ENCODE data around the gene AURKAIP1.

AURKAIP1 gene

DNA sequence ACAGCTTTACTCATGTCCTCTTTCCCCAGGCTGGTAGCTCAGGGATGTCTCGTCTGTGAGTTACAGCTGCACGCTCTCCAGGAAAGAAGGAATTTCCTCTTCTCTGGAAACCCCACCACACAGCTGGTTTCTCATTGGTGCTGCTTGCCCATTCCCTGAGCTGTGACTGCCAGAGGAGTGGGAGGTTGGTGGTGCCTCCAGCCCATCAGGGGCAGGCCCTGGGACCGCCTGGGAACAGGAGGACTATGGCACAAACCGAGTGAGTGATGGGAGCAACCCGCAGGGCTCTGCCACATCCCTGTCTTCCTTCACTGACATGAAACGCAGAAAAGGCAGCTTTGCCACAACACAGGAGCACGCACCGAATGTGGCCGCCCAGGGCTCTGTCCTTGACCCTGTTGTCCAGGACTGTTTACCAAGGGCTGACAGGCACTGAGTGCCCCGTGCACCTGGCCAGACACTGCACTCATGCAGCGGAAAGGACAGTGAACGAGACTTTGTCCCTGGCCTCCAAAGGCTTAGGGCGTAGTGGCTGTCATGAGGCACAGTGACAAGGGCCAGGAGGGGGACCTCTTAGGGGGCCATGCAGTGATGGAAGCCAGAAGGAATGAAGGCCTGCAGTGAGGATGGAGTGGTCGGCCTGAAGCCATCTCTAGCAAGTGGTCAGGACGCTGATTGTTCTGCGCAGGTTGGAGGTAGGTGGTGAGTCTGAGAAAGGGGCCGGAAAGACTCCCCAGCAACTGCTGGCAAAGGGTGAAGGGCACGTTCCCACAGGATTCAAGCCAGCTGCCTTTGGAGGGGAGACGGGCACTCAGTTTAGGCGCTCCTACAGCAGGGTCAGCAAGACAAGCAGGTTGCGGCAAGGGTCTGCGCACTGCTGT, 25.8 kb upstream of the AURKAIP1 start:
- no peaks in the 10 kb centered on the region for H3K27me3 ChIP-seq (replicated peaks; ENCODE audit: control insufficient read depth, insufficient read depth, low read length)
- H3K4me3 ChIP-seq (replicated peaks; ENCODE audit: low read depth, low read length), result peak overlapping the region; percentile 83
- TF ChIP-seq, protein P1, sequence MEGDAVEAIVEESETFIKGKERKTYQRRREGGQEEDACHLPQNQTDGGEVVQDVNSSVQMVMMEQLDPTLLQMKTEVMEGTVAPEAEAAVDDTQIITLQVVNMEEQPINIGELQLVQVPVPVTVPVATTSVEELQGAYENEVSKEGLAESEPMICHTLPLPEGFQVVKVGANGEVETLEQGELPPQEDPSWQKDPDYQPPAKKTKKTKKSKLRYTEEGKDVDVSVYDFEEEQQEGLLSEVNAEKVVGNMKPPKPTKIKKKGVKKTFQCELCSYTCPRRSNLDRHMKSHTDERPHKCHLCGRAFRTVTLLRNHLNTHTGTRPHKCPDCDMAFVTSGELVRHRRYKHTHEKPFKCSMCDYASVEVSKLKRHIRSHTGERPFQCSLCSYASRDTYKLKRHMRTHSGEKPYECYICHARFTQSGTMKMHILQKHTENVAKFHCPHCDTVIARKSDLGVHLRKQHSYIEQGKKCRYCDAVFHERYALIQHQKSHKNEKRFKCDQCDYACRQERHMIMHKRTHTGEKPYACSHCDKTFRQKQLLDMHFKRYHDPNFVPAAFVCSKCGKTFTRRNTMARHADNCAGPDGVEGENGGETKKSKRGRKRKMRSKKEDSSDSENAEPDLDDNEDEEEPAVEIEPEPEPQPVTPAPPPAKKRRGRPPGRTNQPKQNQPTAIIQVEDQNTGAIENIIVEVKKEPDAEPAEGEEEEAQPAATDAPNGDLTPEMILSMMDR (IDR thresholded peaks at IDR 0.05; ENCODE audit: insufficient read depth, low read length, poor library complexity, severe bottlenecking), result no peak
- peaks cover 26% of the 10 kb centered on the region for H3K36me3 ChIP-seq (ENCODE audit: control insufficient read depth, insufficient read depth, low read length)
- no peak for DNase-seq (ENCODE audit: extremely low read depth, insufficient read length)

DNA sequence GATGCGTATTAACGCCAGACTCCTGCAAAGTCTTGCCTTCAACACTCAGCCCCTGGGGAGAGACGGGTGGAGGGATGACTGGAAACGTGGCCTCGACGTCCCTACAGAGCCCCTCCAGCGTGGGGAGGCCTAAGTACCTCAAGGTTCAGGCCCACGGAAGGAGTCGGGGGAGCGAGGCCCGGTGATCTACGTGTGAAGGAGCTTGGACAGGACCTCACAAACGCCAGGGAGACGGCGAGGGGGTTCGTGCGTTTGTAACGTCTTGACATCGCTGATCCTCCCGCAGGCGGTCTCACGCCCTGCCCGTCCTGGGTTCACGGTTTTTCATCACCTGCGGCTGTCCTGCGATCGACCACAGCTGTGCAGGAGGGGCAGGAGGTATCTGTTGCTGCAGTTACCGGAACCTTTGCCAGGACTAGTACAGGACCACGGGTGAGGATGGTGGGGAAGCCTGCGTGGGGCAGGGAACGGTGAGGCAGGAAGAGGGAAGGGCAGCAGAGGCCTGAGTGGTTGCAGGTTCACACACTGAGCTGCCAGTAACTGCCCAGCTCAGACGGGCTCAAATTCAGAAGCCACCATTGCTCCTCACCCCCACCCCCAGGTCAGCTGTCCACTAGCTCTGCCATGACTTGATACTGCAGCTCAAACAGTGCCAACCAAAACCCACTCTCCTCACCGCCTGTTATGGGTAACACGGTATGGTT, 25.0 kb upstream of the AURKAIP1 start:
- DNase-seq (ENCODE audit: extremely low read depth, insufficient read length), result no peak
- H3K4me3 ChIP-seq (replicated peaks; ENCODE audit: low read depth, low read length), result peak overlapping the region; percentile 83
- TF ChIP-seq, protein P1 (IDR thresholded peaks at IDR 0.05; ENCODE audit: insufficient read depth, low read length, poor library complexity, severe bottlenecking), result no peak
- H3K27me3 ChIP-seq (replicated peaks; ENCODE audit: control insufficient read depth, insufficient read depth, low read length), result no peaks in the 10 kb centered on the region
- peaks cover 27% of the 10 kb centered on the region for H3K36me3 ChIP-seq (ENCODE audit: control insufficient read depth, insufficient read depth, low read length)

DNA sequence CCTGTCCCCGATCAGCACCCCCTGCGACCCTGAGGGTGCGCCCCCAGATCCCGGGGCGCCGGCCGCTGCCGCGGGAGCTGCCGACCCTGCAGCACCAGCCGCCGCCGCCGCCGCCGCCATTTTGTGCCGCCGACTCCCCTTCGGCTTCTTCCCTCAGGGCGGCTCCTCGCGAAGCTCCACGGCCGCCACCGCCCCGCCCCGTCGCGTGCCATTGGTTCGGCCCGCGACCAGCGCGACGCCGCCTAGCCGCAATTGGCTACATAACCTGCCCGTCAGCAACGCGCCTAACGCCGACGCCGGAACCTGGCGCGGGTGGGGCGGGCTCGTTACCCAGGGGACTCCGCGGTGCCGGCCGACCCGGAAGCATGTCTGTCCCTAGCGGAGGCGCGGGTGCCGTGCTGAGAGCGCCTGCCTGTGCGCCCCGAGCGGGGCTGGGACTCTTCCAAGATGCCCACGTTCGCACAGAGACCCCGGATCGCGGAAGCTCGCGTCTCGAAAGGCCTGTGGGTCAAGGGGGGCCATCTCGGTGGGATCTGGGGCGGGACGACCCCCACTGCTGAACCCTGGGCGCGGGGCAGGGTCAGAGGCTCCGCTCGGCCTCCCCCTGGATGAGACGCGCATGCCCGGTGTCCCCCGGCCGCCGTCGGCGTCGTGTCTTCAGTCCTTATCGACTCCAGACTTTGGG, 24.3 kb upstream of the AURKAIP1 start, which contains the start of gene CCNL2:
Gene CCNL2, minus strand, starts transcription at position 149 of the 685 bp plus-strand sequence. Its CDS starts 29 bp downstream, at position 120.
- Histone ChIP-seq H3K36me3 (ENCODE audit: control insufficient read depth, insufficient read depth, low read length) (peaks cover 24% of the 10 kb centered on the region), H3K4me3 (replicated peaks; ENCODE audit: low read depth, low read length) (peak within 1 kb of the TSS; percentile 83), H3K27me3 (replicated peaks; ENCODE audit: control insufficient read depth, insufficient read depth, low read length) (no peaks in the 10 kb centered on the region)
- peak; percentile 100 for DNase-seq (ENCODE audit: extremely low read depth, insufficient read length)
- TF ChIP-seq, protein P1 (IDR thresholded peaks at IDR 0.05; ENCODE audit: insufficient read depth, low read length, poor library complexity, severe bottlenecking), result peak; percentile 58

DNA sequence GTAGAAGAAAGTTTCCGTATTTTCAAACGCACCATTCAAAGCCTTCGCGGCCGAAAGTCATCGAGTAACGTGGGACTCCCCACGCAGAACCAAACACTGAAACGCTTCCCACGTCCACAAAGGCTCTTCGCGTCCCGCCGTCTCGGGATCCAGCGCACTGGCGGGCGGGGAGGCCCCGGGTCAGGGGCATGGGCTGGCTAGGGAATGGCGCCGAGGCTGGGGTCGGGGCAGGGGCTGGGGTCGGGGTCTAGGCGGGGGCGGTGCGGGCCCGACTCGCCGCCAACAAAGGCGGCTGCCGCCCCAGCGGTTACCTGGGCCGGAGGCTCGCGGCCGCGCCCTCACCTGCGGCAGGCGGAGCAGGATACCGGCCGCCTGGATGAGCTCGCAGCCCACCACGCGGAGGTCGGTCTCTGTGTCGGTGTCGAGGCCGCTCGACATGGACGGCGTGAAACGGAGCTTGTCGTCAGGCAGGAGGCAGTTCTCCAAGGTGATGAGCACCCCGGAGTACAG, 23.7 kb upstream of the AURKAIP1 start:
- Histone ChIP-seq H3K4me3 (replicated peaks; ENCODE audit: low read depth, low read length) (peak overlapping the region; percentile 78), H3K27me3 (replicated peaks; ENCODE audit: control insufficient read depth, insufficient read depth, low read length) (no peaks in the 10 kb centered on the region), H3K36me3 (ENCODE audit: control insufficient read depth, insufficient read depth, low read length) (peaks cover 28% of the 10 kb centered on the region)
- no peak for DNase-seq (ENCODE audit: extremely low read depth, insufficient read length)
- TF ChIP-seq, protein P1 (IDR thresholded peaks at IDR 0.05; ENCODE audit: insufficient read depth, low read length, poor library complexity, severe bottlenecking), result no peak

DNA sequence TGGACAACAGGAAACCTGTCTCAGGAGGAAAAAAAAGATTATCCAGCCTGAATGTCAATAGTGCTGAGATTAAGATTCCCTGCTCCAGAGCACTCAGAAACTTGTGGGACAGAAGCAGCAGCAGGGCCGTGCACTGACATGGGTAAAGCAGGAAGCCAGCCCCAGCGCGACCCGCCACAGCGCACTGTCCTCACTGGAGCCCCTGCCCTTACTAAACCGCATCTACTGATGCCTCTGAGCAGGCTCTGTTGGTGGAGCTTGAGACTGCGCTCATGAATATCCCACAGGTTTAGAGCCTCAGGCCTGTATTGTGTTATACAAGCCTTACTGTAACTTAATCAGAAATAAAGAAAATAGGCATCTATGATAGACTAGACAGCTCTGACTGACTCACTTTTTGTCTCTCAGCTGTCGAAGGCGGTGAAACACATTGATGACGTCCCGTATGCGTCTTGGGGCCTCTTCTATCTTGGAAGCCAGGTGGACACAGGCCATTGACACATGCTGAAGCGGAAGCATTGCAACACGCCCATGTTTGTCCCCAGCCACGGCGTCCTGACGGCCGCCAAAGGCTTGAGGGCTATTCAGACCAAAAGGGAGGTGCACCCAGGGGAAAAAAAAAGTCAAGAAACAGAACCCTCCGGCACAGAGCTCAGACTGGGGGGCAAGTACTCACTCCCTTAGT, 23.0 kb upstream of the AURKAIP1 start:
- H3K27me3 ChIP-seq (replicated peaks; ENCODE audit: control insufficient read depth, insufficient read depth, low read length), result no peaks in the 10 kb centered on the region
- no peak for DNase-seq (ENCODE audit: extremely low read depth, insufficient read length)
- peak overlapping the region; percentile 78 for H3K4me3 ChIP-seq (replicated peaks; ENCODE audit: low read depth, low read length)
- TF ChIP-seq, protein P1 (IDR thresholded peaks at IDR 0.05; ENCODE audit: insufficient read depth, low read length, poor library complexity, severe bottlenecking), result no peak
- H3K36me3 ChIP-seq (ENCODE audit: control insufficient read depth, insufficient read depth, low read length), result peaks cover 35% of the 10 kb centered on the region

Data from GM06990 (cell line).